ENCODE results near the gene PTPRE. TPM values are rescaled to one million over a fixed set of nuclear protein-coding genes. Genes with fewer than 3 reads are reported as not detected.

Gene PTPRE
- total RNA-seq, 4 donors from 2014 or later = 10.2 to 46.8 (median 28.8) TPM

GRCh38 chr10:127877699-127878098, 29.2 kb upstream of the PTPRE start:
- no peak for TF ChIP-seq EP300 (IDR thresholded peaks at IDR 0.05)
- TF ChIP-seq CTCF (IDR thresholded peaks at IDR 0.05) = no peak
- no peak for TF ChIP-seq POLR2A (IDR thresholded peaks at IDR 0.05)
- no peak for TF ChIP-seq POLR2AphosphoS5 (IDR thresholded peaks at IDR 0.05)
- H3K4me3 ChIP-seq = no peak overlapping the region
- H3K27ac ChIP-seq = no peak overlapping the region
- no peaks in the 10 kb centered on the region for H3K36me3 ChIP-seq
- peaks cover 4% of the 10 kb centered on the region for H3K27me3 ChIP-seq
- WGBS = 88% methylated on average over 5 of the region's 5 CpGs
- no peaks in the 10 kb centered on the region for H3K4me1 ChIP-seq
- no peaks in the 10 kb centered on the region for H3K9me3 ChIP-seq
- no peak for DNase-seq (ENCODE audit: low spot score in 2 of 2)

- H3K36me3 ChIP-seq = no peaks in the 10 kb centered on the region
- H3K4me3 ChIP-seq = no peak overlapping the region
- H3K27me3 ChIP-seq = peaks cover 4% of the 10 kb centered on the region
- DNase-seq (ENCODE audit: low spot score in 2 of 2) = no peak
- no peaks in the 10 kb centered on the region for H3K9me3 ChIP-seq
- H3K27ac ChIP-seq = no peak overlapping the region
- 89% methylated on average over 4 of the region's 4 CpGs for WGBS
- no peak for TF ChIP-seq POLR2AphosphoS5 (IDR thresholded peaks at IDR 0.05)
- TF ChIP-seq EP300 (IDR thresholded peaks at IDR 0.05) = no peak
- no peak for TF ChIP-seq POLR2A (IDR thresholded peaks at IDR 0.05)
- no peak for TF ChIP-seq CTCF (IDR thresholded peaks at IDR 0.05)
- no peaks in the 10 kb centered on the region for H3K4me1 ChIP-seq
Observed at GRCh38 chr10:127878475-127879055, 28.3 kb upstream of the PTPRE start.

- Histone ChIP-seq H3K36me3 (no peaks in the 10 kb centered on the region), H3K4me1 (no peaks in the 10 kb centered on the region), H3K4me3 (no peak overlapping the region), H3K27ac (no peak overlapping the region), H3K9me3 (no peaks in the 10 kb centered on the region), H3K27me3 (no peaks in the 10 kb centered on the region)
- no peak for TF ChIP-seq CTCF (IDR thresholded peaks at IDR 0.05)
- TF ChIP-seq EP300 (IDR thresholded peaks at IDR 0.05) = no peak
- TF ChIP-seq POLR2AphosphoS5 (IDR thresholded peaks at IDR 0.05) = no peak
- TF ChIP-seq POLR2A (IDR thresholded peaks at IDR 0.05) = no peak
- no peak for DNase-seq (ENCODE audit: low spot score in 2 of 2)
- 78% methylated on average over 1 of the region's 2 CpGs for WGBS
Observed at GRCh38 chr10:127880557-127880956, 26.3 kb upstream of the PTPRE start.

GRCh38 chr10:127881262-127881661, 25.6 kb upstream of the PTPRE start:
- H3K27ac ChIP-seq = no peak overlapping the region
- H3K27me3 ChIP-seq = no peaks in the 10 kb centered on the region
- no peaks in the 10 kb centered on the region for H3K9me3 ChIP-seq
- no peak for TF ChIP-seq EP300 (IDR thresholded peaks at IDR 0.05)
- no peak for TF ChIP-seq POLR2A (IDR thresholded peaks at IDR 0.05)
- TF ChIP-seq POLR2AphosphoS5 (IDR thresholded peaks at IDR 0.05) = no peak
- TF ChIP-seq CTCF (IDR thresholded peaks at IDR 0.05) = no peak
- no peak overlapping the region for H3K4me3 ChIP-seq
- H3K36me3 ChIP-seq = no peaks in the 10 kb centered on the region
- 98% methylated on average over 7 of the region's 8 CpGs for WGBS
- DNase-seq (ENCODE audit: low spot score in 2 of 2) = no peak
- no peaks in the 10 kb centered on the region for H3K4me1 ChIP-seq

GRCh38 chr10:127882391-127882790, 24.5 kb upstream of the PTPRE start:
- peaks cover 1% of the 10 kb centered on the region for H3K4me1 ChIP-seq
- H3K27me3 ChIP-seq = peaks cover 6% of the 10 kb centered on the region
- 84% methylated on average over 8 of the region's 8 CpGs for WGBS
- H3K4me3 ChIP-seq = no peak overlapping the region
- H3K9me3 ChIP-seq = no peaks in the 10 kb centered on the region
- DNase-seq (ENCODE audit: low spot score in 2 of 2) = no peak
- H3K36me3 ChIP-seq = no peaks in the 10 kb centered on the region
- no peak overlapping the region for H3K27ac ChIP-seq
- no peak for TF ChIP-seq CTCF (IDR thresholded peaks at IDR 0.05)
- TF ChIP-seq POLR2AphosphoS5 (IDR thresholded peaks at IDR 0.05) = no peak
- no peak for TF ChIP-seq EP300 (IDR thresholded peaks at IDR 0.05)
- no peak for TF ChIP-seq POLR2A (IDR thresholded peaks at IDR 0.05)
